Ascending aorta (tissue), 2 donors: Measurements from ENCODE around the gene SOST. TPM values are rescaled to one million over a fixed set of nuclear protein-coding genes. Genes with fewer than 3 reads are reported as not detected.

Experiments used
- DNase-seq, 2 donors: peaks; one replicate each; pipeline ENCODE4 v3.0.0-alpha.2; 2019; ENCODE audit warnings: low spot score in 2 of 2
- H3K27ac ChIP-seq, 2 donors: fragments of 200-600 bp; sonication (generic); one replicate each; pipeline ENCODE4 v1.5.1; 2016 to 2017; ENCODE audit warnings: mild to moderate bottlenecking in 1 of 2
- H3K27me3 ChIP-seq: fragments of 200-600 bp; sonication (generic); one replicate; pipeline ENCODE4 v1.5.1; 2017
- H3K36me3 ChIP-seq, 2 donors: fragments of 200-600 bp; sonication (generic); one replicate each; pipeline ENCODE4 v1.5.1; 2016
- H3K4me1 ChIP-seq, 2 donors: fragments of 200-600 bp; sonication (generic); one replicate each; pipeline ENCODE4 v1.5.1; 2016 to 2017; ENCODE audit warnings: mild to moderate bottlenecking in 1 of 2
- H3K4me3 ChIP-seq, 2 donors: fragments of 200-600 bp; sonication (generic); one replicate each; pipeline ENCODE4 v1.5.1; 2016 to 2017; ENCODE audit warnings: mild to moderate bottlenecking in 1 of 2
- H3K9me3 ChIP-seq, 2 donors: fragments of 200-600 bp; sonication (generic); one replicate each; pipeline ENCODE4 v1.5.1; 2016
- CTCF ChIP-seq, 3 experiments: fragments of 200-600 bp in 2 of 3; fragments of 450-650 bp in 1 of 3; sonication (generic) in 2 of 3; IDR thresholded peaks; one replicate each; pipeline ENCODE4 v1.5.1; 2016 to 2019; ENCODE audit warnings: antibody characterized with exemption in 3 of 3, mild to moderate bottlenecking in 1 of 3, moderate library complexity in 1 of 3
- intact Hi-C: fragments of 100-400 bp; cut with DNase I; formaldehyde crosslinking; loops from one replicate; pipeline ENCODE4 v1.15.1; 2023
- total RNA-seq: library from RNA; depleted of rRNA; stranded (reverse); fragments of >200 nt; gene quantifications from one replicate; pipeline ENCODE4 v1.1.0, GENCODE V29; 2016

SOST gene
- total RNA-seq = 15.1 TPM

GRCh38 chr17:43758497-43759174 is at the start of gene SOST:
TSS of gene SOST (minus strand) at chr17:43758791. CDS start at chr17:43758741, 50 bp downstream.
- intact Hi-C loops = loop anchor here (5.0 kb wide), 1 partner anchor 181 kb away; no protein-coding TSS in a partner anchor
- Histone ChIP-seq H3K27ac (peak within 1 kb of the TSS; percentile 12 to 50), H3K36me3 (no peaks in the 10 kb centered on the region), H3K4me3 (peak within 1 kb of the TSS in 1 of 2 donors; percentile 10), H3K27me3 (no peaks in the 10 kb centered on the region), H3K4me1 (peaks cover 6 to 24% of the 10 kb centered on the region in 2 donors), H3K9me3 (no peaks in the 10 kb centered on the region)
- TF ChIP-seq CTCF (IDR thresholded peaks at IDR 0.05) = peak in 1 of 3 experiments; percentile 6
- DNase-seq = no peak

- intact Hi-C loops = no loop called here
- no peak for TF ChIP-seq CTCF (IDR thresholded peaks at IDR 0.05)
- H3K36me3 ChIP-seq = peaks cover 22 to 54% of the 10 kb centered on the region in 2 donors
Measured at GRCh38 chr17:43808076-43808475, 49.5 kb upstream of the SOST start.

GRCh38 chr17:43805117-43805516 is 46.5 kb upstream of the SOST start:
- Histone ChIP-seq H3K27me3 (no peaks in the 10 kb centered on the region), H3K36me3 (peaks cover 25 to 44% of the 10 kb centered on the region in 2 donors)
- intact Hi-C loops = no loop called here

More at GRCh38 chr17:43808076-43808475, 49.5 kb upstream of the SOST start:
- Histone ChIP-seq H3K27ac (no peak overlapping the region), H3K4me3 (no peak overlapping the region), H3K9me3 (no peaks in the 10 kb centered on the region), H3K27me3 (no peaks in the 10 kb centered on the region), H3K4me1 (no peaks in the 10 kb centered on the region)
- DNase-seq = no peak

GRCh38 chr17:43803758-43804157 is 45.2 kb upstream of the SOST start:
- H3K27me3 ChIP-seq = no peaks in the 10 kb centered on the region
- H3K9me3 ChIP-seq = no peaks in the 10 kb centered on the region
- TF ChIP-seq CTCF (IDR thresholded peaks at IDR 0.05) = no peak
- intact Hi-C loops = no loop called here
- peaks cover 15 to 38% of the 10 kb centered on the region in 2 donors for H3K36me3 ChIP-seq
- H3K4me1 ChIP-seq = no peaks in the 10 kb centered on the region
- no peak overlapping the region for H3K4me3 ChIP-seq
- DNase-seq = no peak
- H3K27ac ChIP-seq = no peak overlapping the region

More at GRCh38 chr17:43805117-43805516, 46.5 kb upstream of the SOST start:
- no peaks in the 10 kb centered on the region for H3K9me3 ChIP-seq
- no peak for DNase-seq
- H3K27ac ChIP-seq = no peak overlapping the region
- no peak for TF ChIP-seq CTCF (IDR thresholded peaks at IDR 0.05)
- H3K4me1 ChIP-seq = no peaks in the 10 kb centered on the region
- no peak overlapping the region for H3K4me3 ChIP-seq

- intact Hi-C loops = no loop called here
- H3K9me3 ChIP-seq = peaks cover 0 to 3% of the 10 kb centered on the region in 2 donors
Measured at GRCh38 chr17:43801844-43802243, 43.3 kb upstream of the SOST start.

More at GRCh38 chr17:43801844-43802243, 43.3 kb upstream of the SOST start:
- DNase-seq = no peak
- H3K4me3 ChIP-seq = no peak overlapping the region
- TF ChIP-seq CTCF (IDR thresholded peaks at IDR 0.05) = no peak
- peaks cover 5 to 25% of the 10 kb centered on the region in 2 donors for H3K36me3 ChIP-seq
- H3K27ac ChIP-seq = no peak overlapping the region
- H3K27me3 ChIP-seq = no peaks in the 10 kb centered on the region
- H3K4me1 ChIP-seq = no peaks in the 10 kb centered on the region
